MM.1S (cell line): Measurements from ENCODE around the gene CCDC88A.
A peak's percentile ranks its signal among the peaks of the same experiment; 100 is the strongest.
"Not testable (repeated sequence)": the region's sequence is repeated elsewhere in the genome, so short reads cannot be mapped to it uniquely, and the experiment has no call there.

Experiments used
- DNase-seq: peaks from one replicate; pipeline ENCODE4 v3.0.0-alpha.2; 2015
- H2AFZ ChIP-seq: fragments of 300-600 bp; sonication (generic); 2 replicates; pipeline ENCODE4 v1.6.0; 2016; ENCODE audit warnings: antibody characterized with exemption, low read length
- H3F3A ChIP-seq: fragments of 300-600 bp; sonication (generic); 2 replicates; pipeline ENCODE4 v1.6.1; 2016; ENCODE audit warnings: mild to moderate bottlenecking, antibody characterized with exemption, low read length, moderate library complexity, mixed read lengths; ENCODE audit not compliant: insufficient read depth
- H3K27ac ChIP-seq: fragments of 300-600 bp; sonication (generic); 2 replicates; pipeline ENCODE4 v1.5.1; 2016; ENCODE audit warnings: mild to moderate bottlenecking, low read length
- H3K27me3 ChIP-seq: fragments of 300-600 bp; sonication (generic); replicated peaks from 2 replicates; pipeline ENCODE4 v1.6.0; 2016; ENCODE audit warnings: low read length; ENCODE audit not compliant: insufficient read depth
- H3K36me3 ChIP-seq: fragments of 300-600 bp; sonication (generic); replicated peaks from 2 replicates; pipeline ENCODE4 v1.6.1; 2016; ENCODE audit warnings: mild to moderate bottlenecking, low read length, mixed read lengths; ENCODE audit not compliant: insufficient read depth
- H3K4me1 ChIP-seq: fragments of 300-600 bp; sonication (generic); 2 replicates; pipeline ENCODE4 v1.6.1; 2016; ENCODE audit warnings: low read length, mixed read lengths
- H3K4me2 ChIP-seq: fragments of 300-600 bp; sonication (generic); 2 replicates; pipeline ENCODE4 v1.6.0; 2016; ENCODE audit warnings: low read depth, low read length
- H3K4me3 ChIP-seq: fragments of 300-600 bp; sonication (generic); 2 replicates; pipeline ENCODE4 v1.5.1; 2016; ENCODE audit warnings: low read length, mixed read lengths
- H3K79me2 ChIP-seq: fragments of 300-600 bp; sonication (generic); 2 replicates; pipeline ENCODE4 v1.6.1; 2016; ENCODE audit warnings: mixed run types, low read length, mixed read lengths
- H3K9ac ChIP-seq: fragments of 300-600 bp; sonication (generic); 2 replicates; pipeline ENCODE4 v1.6.1; 2016; ENCODE audit warnings: low read length, mixed read lengths
- H3K9me2 ChIP-seq: fragments of 300-600 bp; sonication (generic); replicated peaks from 2 replicates; pipeline ENCODE4 v1.6.1; 2016; ENCODE audit warnings: mild to moderate bottlenecking, low read length, mixed read lengths; ENCODE audit not compliant: insufficient read depth
- H3K9me3 ChIP-seq: fragments of 300-600 bp; sonication (generic); replicated peaks from 2 replicates; pipeline ENCODE4 v1.6.1; 2016; ENCODE audit warnings: mild to moderate bottlenecking, low read length, mixed read lengths; ENCODE audit not compliant: insufficient read depth
- H4K20me1 ChIP-seq: fragments of 300-600 bp; sonication (generic); 2 replicates; pipeline ENCODE4 v1.6.1; 2016; ENCODE audit warnings: mild to moderate bottlenecking, low read length, moderate library complexity, mixed read lengths; ENCODE audit not compliant: insufficient read depth
- CTCF ChIP-seq: fragments of 300-600 bp; sonication (generic); IDR thresholded peaks from 2 replicates; pipeline ENCODE4 v1.5.1; 2016; ENCODE audit warnings: antibody characterized with exemption, low read length, mixed read lengths
- EZH2 ChIP-seq: fragments of 300-600 bp; sonication (generic); optimal IDR thresholded peaks from 2 replicates; pipeline ENCODE3; 2017; ENCODE audit warnings: low read depth, mild to moderate bottlenecking, antibody characterized with exemption, low read length, mixed read lengths
- EZH2phosphoT487 ChIP-seq: fragments of 300-600 bp; sonication (generic); IDR thresholded peaks from 2 replicates; pipeline ENCODE4 v1.6.1; 2018; ENCODE audit warnings: antibody characterized with exemption, low read length

CCDC88A gene

DNA sequence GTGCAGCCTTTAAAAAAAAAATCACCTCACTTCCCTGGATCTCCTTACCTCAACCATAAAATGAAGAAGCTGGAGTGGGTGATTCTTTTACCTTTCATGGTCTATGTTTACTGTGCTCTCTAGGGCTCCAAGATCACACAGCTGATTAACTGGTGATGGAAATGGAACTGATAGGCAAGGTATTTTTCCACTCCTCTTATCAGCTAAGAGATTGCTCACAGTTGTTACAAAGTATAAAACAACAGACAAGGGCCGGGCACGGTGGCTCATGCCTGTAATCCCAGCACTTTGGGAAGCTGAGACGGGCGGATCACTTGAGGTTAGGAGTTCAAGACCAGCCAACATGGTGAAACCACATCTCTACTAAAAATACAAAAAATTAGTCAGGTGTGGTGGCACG lies 172.6 kb downstream of the CCDC88A start:
- no peaks in the 10 kb centered on the region for H4K20me1 ChIP-seq
- H3K36me3 ChIP-seq = no peaks in the 10 kb centered on the region; the same call in none of the 2 replicates
- H3K27me3 ChIP-seq = no peaks in the 10 kb centered on the region
- no peaks in the 10 kb centered on the region for H3K9me3 ChIP-seq
- no peak for DNase-seq
- no peak overlapping the region for H3K27ac ChIP-seq
- H3K79me2 ChIP-seq = no peaks in the 10 kb centered on the region
- H3K4me3 ChIP-seq = no peak overlapping the region
- peaks cover 22% of the 10 kb centered on the region; the same call in 1 of the 2 replicates for H3K4me1 ChIP-seq
- H3K9ac ChIP-seq = no peak overlapping the region
- H3K4me2 ChIP-seq = no peak overlapping the region
- no peaks in the 10 kb centered on the region for H3K9me2 ChIP-seq
- no peak overlapping the region for H2AFZ ChIP-seq
- TF ChIP-seq EZH2phosphoT487 (no peak), CTCF (no peak), EZH2 (no peak)
- peaks cover 6% of the 10 kb centered on the region for H3F3A ChIP-seq

GRCh38 chr2:55245411-55245810 lies 174.2 kb downstream of the CCDC88A start:
- Histone ChIP-seq H3K9me2 (no peaks in the 10 kb centered on the region), H3K4me3 (peak overlapping the region; percentile 7; the same call in 1 of the 2 replicates), H3K36me3 (no peaks in the 10 kb centered on the region), H3F3A (peaks cover 6% of the 10 kb centered on the region), H3K4me2 (peak overlapping the region; percentile 53), H3K9ac (peak overlapping the region; percentile 34; the same call in 1 of the 2 replicates), H2AFZ (no peak overlapping the region), H3K4me1 (peaks cover 22% of the 10 kb centered on the region; the same call in 1 of the 2 replicates), H3K79me2 (no peaks in the 10 kb centered on the region), H3K27me3 (no peaks in the 10 kb centered on the region), H3K27ac (peak overlapping the region; percentile 69; the same call in 1 of the 2 replicates), H3K9me3 (no peaks in the 10 kb centered on the region), H4K20me1 (no peaks in the 10 kb centered on the region)
- no peak for TF ChIP-seq EZH2phosphoT487
- TF ChIP-seq CTCF = no peak
- TF ChIP-seq EZH2 = no peak
- DNase-seq = peak; percentile 58

DNA sequence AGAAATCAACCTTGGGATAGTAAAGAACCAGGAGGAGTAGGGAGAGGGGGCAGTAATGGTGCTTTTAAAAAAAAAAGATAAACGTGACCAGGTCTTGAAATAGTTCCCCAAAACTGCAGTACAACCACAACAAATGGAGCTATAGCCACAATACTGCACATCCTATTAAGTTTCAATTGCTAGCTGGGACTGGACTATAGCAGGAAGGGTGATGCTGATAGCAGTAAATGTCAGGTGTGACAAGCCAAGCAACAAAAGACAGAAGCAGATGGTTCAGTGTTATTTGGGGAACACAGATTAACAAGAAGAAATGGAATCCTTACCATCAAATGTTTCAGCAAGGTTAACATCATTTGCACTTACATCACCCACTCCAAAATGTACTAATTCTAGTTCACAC lies 177.0 kb downstream of the CCDC88A start:
- H3K4me3 ChIP-seq = no peak overlapping the region
- no peaks in the 10 kb centered on the region for H3K9me2 ChIP-seq
- no peak overlapping the region for H3K4me2 ChIP-seq
- H3K27ac ChIP-seq = peak overlapping the region; percentile 10; the same call in 1 of the 2 replicates
- peaks cover 22% of the 10 kb centered on the region; the same call in 1 of the 2 replicates for H3K4me1 ChIP-seq
- no peaks in the 10 kb centered on the region for H3K79me2 ChIP-seq
- no peaks in the 10 kb centered on the region for H3K36me3 ChIP-seq
- H2AFZ ChIP-seq = no peak overlapping the region
- no peaks in the 10 kb centered on the region for H3K9me3 ChIP-seq
- no peaks in the 10 kb centered on the region for H3K27me3 ChIP-seq
- no peak for TF ChIP-seq EZH2
- TF ChIP-seq CTCF = no peak
- no peak for TF ChIP-seq EZH2phosphoT487
- peaks cover 6% of the 10 kb centered on the region for H3F3A ChIP-seq
- no peaks in the 10 kb centered on the region for H4K20me1 ChIP-seq
- no peak overlapping the region for H3K9ac ChIP-seq
- peak; percentile 23 for DNase-seq

- not testable (repeated sequence) for H3K4me3 ChIP-seq, H2AFZ ChIP-seq, H3K9me3 ChIP-seq, H3K27ac ChIP-seq, DNase-seq, H4K20me1 ChIP-seq, H3K9me2 ChIP-seq, H3K79me2 ChIP-seq, H3K27me3 ChIP-seq, H3K36me3 ChIP-seq, H3K4me2 ChIP-seq, H3K9ac ChIP-seq
- Histone ChIP-seq H3K4me1 (peaks cover 22% of the 10 kb centered on the region; the same call in 1 of the 2 replicates), H3F3A (peaks cover 13% of the 10 kb centered on the region)
These were observed 178.1 kb downstream of the CCDC88A start for GRCh38 chr2:55241582-55241981.
